ENCODE results near the gene SLC18A2.
"Not testable (repeated sequence)": the region's sequence is repeated elsewhere in the genome, so short reads cannot be mapped to it uniquely, and the experiment has no call there.

SLC18A2 gene

DNA sequence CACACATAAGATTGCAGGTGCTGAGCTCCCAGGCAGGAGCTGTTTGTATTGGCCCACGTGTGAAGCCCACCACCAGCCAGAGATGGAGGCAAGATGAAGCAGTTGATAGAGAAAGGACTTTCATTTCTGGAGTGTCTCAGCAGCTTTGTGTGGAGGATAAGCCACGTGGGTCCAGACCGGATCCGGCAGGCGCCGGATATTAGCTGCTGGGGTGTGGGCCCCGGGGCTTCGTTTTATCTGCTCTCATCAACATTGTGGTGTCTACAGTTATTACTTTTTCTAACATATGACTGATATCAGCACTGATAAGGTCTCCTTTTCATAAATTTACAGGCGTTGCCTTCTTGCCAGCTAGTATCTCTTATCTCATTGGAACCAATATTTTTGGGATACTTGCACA, 25.5 kb downstream of the SLC18A2 start:
- no peak for DNase-seq

GRCh38 chr10:117266812-117267211, 25.9 kb downstream of the SLC18A2 start:
- no peak for DNase-seq

DNA sequence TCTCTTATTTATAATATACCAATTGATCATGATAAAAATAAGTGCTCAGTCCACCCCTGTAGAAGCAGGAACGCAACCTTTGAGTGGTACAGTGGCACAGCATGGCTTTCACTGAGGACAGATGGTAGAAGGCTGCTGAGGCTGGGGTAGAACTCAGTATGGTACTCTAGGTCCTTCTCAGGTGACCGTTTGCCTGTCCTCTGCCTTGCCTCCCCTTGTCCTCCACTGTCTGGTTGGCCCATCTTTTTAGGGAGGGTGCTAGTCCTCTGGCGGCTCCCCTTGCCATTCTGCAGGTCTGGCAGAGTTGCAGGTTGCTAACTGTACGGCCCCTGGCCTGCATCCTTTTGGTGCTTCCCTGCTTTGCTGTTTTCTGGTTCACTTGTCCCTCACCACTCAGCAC, 27.3 kb downstream of the SLC18A2 start:
- no peak for DNase-seq

DNA sequence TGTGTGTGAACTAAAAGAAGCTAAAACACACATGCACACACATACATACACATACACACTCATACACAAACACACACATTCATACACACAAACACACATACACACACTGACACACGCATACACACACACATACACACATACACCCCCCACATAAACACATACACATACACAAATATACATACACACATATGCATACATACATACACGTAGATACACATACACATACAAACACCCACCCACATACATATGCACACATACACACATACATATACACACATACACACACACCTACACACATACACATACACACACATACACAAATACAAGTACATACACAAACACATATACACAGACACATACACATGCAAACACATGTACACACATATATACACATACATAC, 28.0 kb downstream of the SLC18A2 start:
- DNase-seq: no peak

DNA sequence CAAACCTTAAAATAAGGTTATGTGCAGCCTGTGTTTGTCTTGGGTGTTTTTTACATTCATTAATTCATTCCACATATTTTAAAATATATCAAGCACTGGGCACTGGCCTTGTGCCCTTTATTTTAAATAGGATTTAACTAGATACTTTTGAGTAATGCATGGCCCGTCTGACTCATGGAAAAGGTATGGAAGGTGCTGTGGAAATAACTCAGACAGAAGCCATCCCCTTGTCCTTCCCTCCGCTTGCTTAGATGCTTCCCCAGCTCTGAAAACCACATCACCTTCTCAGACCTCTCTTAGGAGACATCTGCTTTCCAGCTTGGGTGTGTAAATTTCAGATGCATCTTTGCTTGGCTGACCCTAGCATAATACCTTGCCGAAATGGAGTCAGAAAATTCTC, 30.5 kb downstream of the SLC18A2 start:
- peak; percentile 40 for DNase-seq

- DNase-seq: no peak
These were observed 31.5 kb downstream of the SLC18A2 start for GRCh38 chr10:117272195-117273076.

- no peak for DNase-seq
These were observed 33.1 kb downstream of the SLC18A2 start for GRCh38 chr10:117273980-117274379.

GRCh38 chr10:117274509-117274908, 33.6 kb downstream of the SLC18A2 start:
- no peak for DNase-seq

DNA sequence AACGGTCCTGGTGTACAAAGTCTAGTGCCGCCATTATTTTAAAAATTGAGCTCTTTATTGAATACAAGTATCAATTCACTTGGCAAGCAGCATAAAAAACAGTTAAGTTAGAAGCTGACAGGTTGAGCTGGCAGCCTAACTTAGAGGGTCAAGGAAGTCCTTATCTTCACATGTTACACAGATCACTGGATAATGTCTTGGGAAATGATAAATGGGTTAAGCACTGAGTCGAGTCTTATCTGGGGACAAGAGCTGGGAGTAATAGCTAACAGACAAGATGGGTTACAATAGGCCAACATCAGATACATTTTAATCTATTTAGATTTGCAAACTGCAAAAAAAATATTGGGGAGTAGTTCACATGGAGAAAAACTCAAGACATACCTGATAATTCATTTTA, 34.2 kb downstream of the SLC18A2 start:
- no peak for DNase-seq

DNA sequence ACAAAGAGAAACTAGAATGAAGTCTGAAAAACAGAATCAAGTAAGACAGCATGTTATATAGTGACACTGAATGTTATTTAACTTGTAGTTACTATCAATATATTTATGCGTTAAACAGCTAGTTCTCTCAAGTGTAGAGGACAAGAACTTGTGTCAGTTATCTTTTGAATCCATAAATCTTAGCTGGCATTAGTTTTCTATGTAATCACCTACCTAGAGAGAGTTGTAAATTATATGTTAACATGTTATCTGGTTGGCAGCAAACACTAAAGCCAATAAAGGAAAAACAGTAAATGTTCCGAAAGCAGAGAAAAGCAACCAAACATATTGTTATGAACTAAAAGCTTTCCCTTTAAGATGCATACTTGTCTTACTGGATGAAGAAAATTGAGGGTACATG, 36.8 kb downstream of the SLC18A2 start:
- DNase-seq: no peak

DNA sequence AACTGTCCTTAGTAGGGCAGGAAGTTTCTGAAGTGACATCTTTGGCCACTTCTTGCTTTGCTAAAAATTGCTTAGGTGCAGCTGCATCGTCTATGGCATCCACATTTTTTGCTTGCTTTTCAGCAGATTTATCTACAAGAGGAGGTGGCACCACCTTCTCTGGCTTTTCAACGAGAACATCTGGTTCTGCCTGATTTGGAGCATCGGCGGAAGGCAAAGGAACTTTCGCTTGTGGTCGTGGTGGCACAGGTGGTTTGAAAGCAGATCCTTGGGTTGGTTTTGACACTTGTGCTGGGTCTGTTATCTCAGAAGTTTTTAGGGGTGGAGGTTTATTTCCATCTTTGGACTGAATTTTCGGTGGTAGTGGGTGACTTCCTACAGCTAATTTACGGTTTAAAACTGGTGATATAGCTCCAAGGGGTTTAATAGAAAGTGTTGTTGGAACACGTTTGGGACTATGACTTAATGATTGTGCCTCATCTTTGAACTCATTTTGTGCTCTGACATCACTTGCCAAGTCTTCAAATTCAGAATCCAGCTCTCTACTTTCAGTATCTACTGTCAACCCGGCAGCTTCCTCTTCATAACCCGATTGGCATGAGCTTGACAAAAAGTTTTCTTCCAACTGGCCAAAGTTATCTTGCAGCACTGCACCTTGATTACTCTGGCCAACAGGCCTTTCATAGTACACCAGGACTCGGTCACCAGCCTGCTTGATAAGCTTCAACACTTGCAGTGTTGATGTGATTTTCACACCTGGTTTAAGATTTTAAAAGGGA, 44.0 kb downstream of the SLC18A2 start:
- DNase-seq: no peak

DNA sequence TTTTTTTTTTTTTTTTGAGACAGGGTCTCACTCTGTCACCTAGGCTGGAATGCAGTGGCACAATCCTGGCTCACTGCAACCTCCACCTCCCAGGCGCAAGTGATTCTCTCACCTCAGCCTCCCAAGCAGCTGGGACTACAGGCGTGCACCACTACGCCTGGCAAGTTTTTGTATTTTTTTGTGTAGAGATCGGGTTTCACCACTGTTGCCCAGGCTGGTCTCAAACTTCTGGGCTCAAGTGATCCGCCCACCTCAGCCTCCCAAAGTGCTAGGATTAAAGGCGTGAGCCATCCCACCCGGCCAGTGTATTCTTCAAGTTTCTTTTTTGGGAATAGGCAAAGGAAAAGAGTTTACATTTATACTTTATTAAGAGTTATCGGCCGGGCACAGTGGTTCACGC, 50.0 kb downstream of the SLC18A2 start:
- DNase-seq: not testable (repeated sequence)

DNA sequence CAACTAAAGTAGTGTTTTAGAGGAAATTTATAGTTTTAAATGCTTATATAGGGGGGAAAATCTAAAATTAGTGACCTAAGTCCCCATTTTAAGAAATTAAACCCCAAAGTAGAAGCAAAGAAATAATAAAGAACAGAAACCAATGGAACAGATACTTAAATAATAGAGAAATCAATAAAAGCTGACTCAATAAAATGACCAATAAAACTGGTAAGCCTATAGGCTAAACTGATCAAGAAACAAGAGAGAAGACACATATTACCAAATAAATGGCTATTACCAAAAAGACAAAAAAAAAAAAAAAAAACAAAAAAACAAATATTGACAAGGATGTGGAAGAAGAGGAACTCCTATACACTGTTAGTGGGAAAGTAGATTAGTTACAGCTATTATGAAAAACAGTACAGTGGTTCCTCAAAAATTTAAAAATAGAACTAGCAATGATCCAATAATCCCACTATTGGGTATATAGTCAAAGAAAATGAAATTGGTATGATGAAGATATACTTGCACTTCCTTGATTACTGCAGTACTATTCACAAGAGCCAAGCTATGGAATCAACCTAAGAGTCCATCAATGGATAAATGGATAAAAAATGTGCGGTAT, 53.2 kb downstream of the SLC18A2 start:
- DNase-seq: no peak

- no peak for DNase-seq
These were observed 53.8 kb downstream of the SLC18A2 start for GRCh38 chr10:117294735-117295134.

GRCh38 chr10:117298219-117298618, 57.3 kb downstream of the SLC18A2 start:
- no peak for DNase-seq

DNA sequence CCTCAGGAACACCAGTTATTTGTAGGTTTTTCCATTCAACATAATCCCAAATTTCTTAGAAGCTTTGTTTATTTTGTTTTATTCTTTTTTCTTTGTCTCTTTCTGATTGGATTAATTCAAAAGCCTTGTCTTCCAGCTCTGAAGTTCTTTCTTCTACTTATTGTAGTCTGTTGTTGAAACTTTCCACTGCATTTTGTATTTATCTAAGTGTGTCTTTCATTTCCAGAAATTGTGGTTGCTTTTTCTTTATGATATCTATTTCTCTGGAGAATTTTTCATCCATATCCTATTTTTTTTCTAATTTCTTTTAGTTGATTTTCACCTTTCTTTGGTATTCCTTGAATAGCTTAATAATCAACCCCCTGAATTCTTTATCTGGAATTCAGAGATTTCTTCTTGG, 58.5 kb downstream of the SLC18A2 start:
- DNase-seq: no peak

GRCh38 chr10:117300671-117301070, 59.8 kb downstream of the SLC18A2 start:
- DNase-seq: no peak

- DNase-seq: not testable (repeated sequence)
These were observed 62.5 kb downstream of the SLC18A2 start for GRCh38 chr10:117303451-117303850.

GRCh38 chr10:117306674-117307073, 65.8 kb downstream of the SLC18A2 start:
- no peak for DNase-seq

DNA sequence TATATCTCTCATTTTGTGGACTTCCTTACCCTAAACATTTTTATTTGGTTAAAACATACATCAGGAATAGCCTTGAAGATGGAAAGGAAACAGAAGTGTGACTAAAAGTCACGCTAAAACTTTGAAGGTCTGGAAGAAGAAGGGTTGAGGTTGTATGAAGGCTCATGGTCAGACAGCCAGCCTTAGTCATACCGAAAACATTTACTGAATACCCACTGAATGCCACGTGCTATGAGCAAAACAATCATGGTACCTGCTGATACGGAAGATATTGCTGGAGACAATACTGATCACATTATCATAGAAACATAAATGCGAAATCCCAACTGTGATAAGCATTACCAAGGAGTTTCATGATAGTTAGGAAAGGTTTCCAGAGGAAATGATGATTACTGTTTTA, 70.3 kb downstream of the SLC18A2 start:
- DNase-seq: no peak

DNA sequence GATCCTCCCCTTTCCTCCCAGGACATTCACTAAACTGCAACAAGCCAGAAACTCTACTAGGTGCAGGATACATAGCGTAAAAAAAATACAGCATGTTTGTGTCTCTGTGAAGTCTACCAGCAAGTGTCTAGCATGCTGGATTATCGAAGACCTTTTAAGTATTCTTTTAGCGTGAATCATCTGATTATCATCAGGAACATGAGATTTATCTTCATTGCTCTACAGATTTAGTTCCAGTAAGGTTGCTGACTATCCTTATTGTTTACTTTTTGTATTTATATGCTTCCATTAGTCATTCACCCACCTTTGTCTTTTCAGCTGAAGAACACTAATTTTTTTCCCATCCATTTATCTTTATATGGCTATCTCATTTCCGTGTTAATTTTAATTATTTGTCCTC, 71.5 kb downstream of the SLC18A2 start:
- DNase-seq: no peak

DNA sequence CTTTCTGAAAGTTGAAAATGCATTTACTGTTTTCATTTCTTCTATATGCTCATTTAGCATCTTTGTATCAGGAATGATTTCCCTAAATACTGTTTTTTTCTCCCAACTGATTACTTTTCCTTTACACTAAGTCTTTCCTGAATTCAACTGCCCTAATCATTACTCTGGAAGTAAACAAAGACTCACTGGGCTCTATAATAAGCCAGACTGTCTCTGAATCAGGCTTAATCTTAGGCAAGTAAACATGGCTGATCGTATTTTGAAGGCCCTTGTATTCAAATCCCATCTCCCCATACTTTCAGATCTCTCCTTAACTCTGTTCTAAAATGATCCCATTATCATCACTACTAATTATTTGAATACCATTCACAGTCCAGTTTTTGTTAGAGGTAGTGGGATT, 72.7 kb downstream of the SLC18A2 start:
- no peak for DNase-seq

GRCh38 chr10:117316701-117317100, 75.8 kb downstream of the SLC18A2 start:
- no peak for DNase-seq

- DNase-seq: no peak
These were observed 78.0 kb downstream of the SLC18A2 start for GRCh38 chr10:117318909-117319308.

Measured in fibroblast of skin of abdomen (primary cell).